RWPE2 (cell line): ENCODE results near the gene FNBP1L.
"Not testable (repeated sequence)": the region's sequence is repeated elsewhere in the genome, so short reads cannot be mapped to it uniquely, and the experiment has no call there.

Source experiments
- ATAC-seq: fragments of 200-7000 bp; cut with Tn5 transposase; 3 replicates; pipeline ENCODE4 v1.9.1; 2021; ENCODE audit warnings: low read depth
- DNase-seq: peaks from one replicate; pipeline ENCODE4 v3.0.0-alpha.2; 2020; ENCODE audit warnings: low spot score
- H3K27ac ChIP-seq: fragments of 450-650 bp; 2 replicates; pipeline ENCODE4 v1.5.1; 2017; ENCODE audit warnings: mild to moderate bottlenecking; ENCODE audit not compliant: poor library complexity, severe bottlenecking
- H3K27me3 ChIP-seq: fragments of 250-450 bp; sonication (Bioruptor Pico); 2 replicates; pipeline ENCODE4 v1.5.1; 2021; ENCODE audit warnings: mild to moderate bottlenecking, moderate library complexity; ENCODE audit not compliant: insufficient read depth, poor library complexity, severe bottlenecking
- H3K36me3 ChIP-seq: fragments of 250-450 bp; sonication (Bioruptor Pico); 2 replicates; pipeline ENCODE4 v1.5.1; 2020; ENCODE audit warnings: low read depth, mild to moderate bottlenecking, moderate library complexity
- H3K4me1 ChIP-seq: fragments of 250-450 bp; sonication (Bioruptor Pico); 2 replicates; pipeline ENCODE4 v1.5.1; 2021; ENCODE audit warnings: mild to moderate bottlenecking, moderate library complexity; ENCODE audit not compliant: insufficient read depth, poor library complexity, severe bottlenecking
- H3K4me3 ChIP-seq: fragments of 250-450 bp; sonication (Bioruptor Pico); 2 replicates; pipeline ENCODE4 v1.5.1; 2021; ENCODE audit warnings: mild to moderate bottlenecking, moderate library complexity; ENCODE audit not compliant: severe bottlenecking
- H3K9me3 ChIP-seq: fragments of 250-450 bp; sonication (Bioruptor Pico); 2 replicates; pipeline ENCODE4 v1.5.1; 2021; ENCODE audit warnings: mild to moderate bottlenecking, moderate library complexity; ENCODE audit not compliant: severe bottlenecking
- CTCF ChIP-seq: fragments of 450-650 bp; IDR thresholded peaks from one replicate; pipeline ENCODE4 v1.5.1; 2017; ENCODE audit warnings: mild to moderate bottlenecking, moderate library complexity; ENCODE audit not compliant: poor library complexity, severe bottlenecking

FNBP1L gene

GRCh38 chr1:93588955-93589354 lies 141.0 kb downstream of the FNBP1L start:
- ATAC-seq = no peak
- DNase-seq = no peak
- Histone ChIP-seq H3K4me3 (no peak overlapping the region), H3K36me3 (peaks cover 95% of the 10 kb centered on the region), H3K4me1 (peaks cover 60% of the 10 kb centered on the region), H3K27me3 (no peaks in the 10 kb centered on the region), H3K9me3 (no peaks in the 10 kb centered on the region), H3K27ac (peak overlapping the region; percentile 61)
- TF ChIP-seq CTCF = no peak

GRCh38 chr1:93591291-93591675 lies 143.4 kb downstream of the FNBP1L start:
- not testable (repeated sequence) for H3K4me3 ChIP-seq, DNase-seq, H3K9me3 ChIP-seq, H3K27me3 ChIP-seq, ATAC-seq
- peaks cover 67% of the 10 kb centered on the region for H3K4me1 ChIP-seq
- peak overlapping the region; percentile 76 for H3K27ac ChIP-seq
- H3K36me3 ChIP-seq = peaks cover 72% of the 10 kb centered on the region

- H3K4me1 ChIP-seq = peaks cover 69% of the 10 kb centered on the region
- H3K27me3 ChIP-seq = no peaks in the 10 kb centered on the region
- no peak for TF ChIP-seq CTCF
- H3K36me3 ChIP-seq = peaks cover 72% of the 10 kb centered on the region
- no peak for DNase-seq
- no peak overlapping the region for H3K4me3 ChIP-seq
- peak; percentile 17; the same call in 1 of the 3 replicates for ATAC-seq
- H3K27ac ChIP-seq = peak overlapping the region; percentile 76
- no peaks in the 10 kb centered on the region for H3K9me3 ChIP-seq
These were observed 144.0 kb downstream of the FNBP1L start for GRCh38 chr1:93591676-93592550.

GRCh38 chr1:93592551-93592949 lies 144.6 kb downstream of the FNBP1L start:
- DNase-seq = no peak
- TF ChIP-seq CTCF = no peak
- ATAC-seq = no peak
- H3K9me3 ChIP-seq = no peaks in the 10 kb centered on the region
- peaks cover 74% of the 10 kb centered on the region for H3K4me1 ChIP-seq
- H3K36me3 ChIP-seq = peaks cover 72% of the 10 kb centered on the region
- no peaks in the 10 kb centered on the region for H3K27me3 ChIP-seq
- H3K27ac ChIP-seq = peak overlapping the region; percentile 76
- H3K4me3 ChIP-seq = no peak overlapping the region

GRCh38 chr1:93593854-93594602 lies 146.1 kb downstream of the FNBP1L start:
- Histone ChIP-seq H3K27ac (peak overlapping the region; percentile 76), H3K9me3 (no peaks in the 10 kb centered on the region), H3K36me3 (peaks cover 59% of the 10 kb centered on the region), H3K4me3 (no peak overlapping the region), H3K4me1 (peaks cover 85% of the 10 kb centered on the region), H3K27me3 (no peaks in the 10 kb centered on the region)
- ATAC-seq (peak; percentile 1; the same call in 2 of the 3 replicates), DNase-seq (no peak)
- TF ChIP-seq CTCF = no peak
